Parathyroid adenoma (tissue), 2 donors: ENCODE results near the gene GNGT1.
A peak's percentile ranks its signal among the peaks of the same experiment; 100 is the strongest.

Experiments used
- H2AFZ ChIP-seq: fragments of 300-600 bp; sonication (generic); one replicate; pipeline ENCODE4 v1.7.0; 2017; ENCODE audit warnings: antibody characterized with exemption, mild to moderate bottlenecking
- H3K27ac ChIP-seq: fragments of 300-600 bp; sonication (generic); one replicate; pipeline ENCODE4 v1.7.0; 2017
- H3K27me3 ChIP-seq: fragments of 300-600 bp; sonication (generic); one replicate; pipeline ENCODE4 v1.7.0; 2017; ENCODE audit warnings: low read length; ENCODE audit not compliant: control insufficient read depth, insufficient read depth
- H3K36me3 ChIP-seq: fragments of 300-600 bp; sonication (generic); one replicate; pipeline ENCODE4 v1.7.0; 2017; ENCODE audit warnings: low read length; ENCODE audit not compliant: control insufficient read depth, insufficient read depth
- H3K4me1 ChIP-seq: fragments of 300-600 bp; sonication (generic); one replicate; pipeline ENCODE4 v1.7.0; 2017; ENCODE audit warnings: control low read depth
- H3K4me2 ChIP-seq: fragments of 300-600 bp; sonication (generic); one replicate; pipeline ENCODE4 v1.7.0; 2017; ENCODE audit warnings: low read length
- H3K4me3 ChIP-seq: fragments of 300-600 bp; sonication (generic); one replicate; pipeline ENCODE4 v1.7.0; 2017; ENCODE audit warnings: low read depth, low read length
- H3K79me2 ChIP-seq: fragments of 300-600 bp; sonication (generic); one replicate; pipeline ENCODE4 v1.7.0; 2017; ENCODE audit warnings: control low read depth
- H3K9ac ChIP-seq: fragments of 300-600 bp; sonication (generic); one replicate; pipeline ENCODE4 v1.7.0; 2017; ENCODE audit warnings: mild to moderate bottlenecking
- H3K9me3 ChIP-seq: fragments of 300-600 bp; sonication (generic); one replicate; pipeline ENCODE4 v1.7.0; 2017; ENCODE audit warnings: low read length; ENCODE audit not compliant: control insufficient read depth
- TF ChIP-seq, protein P1 (sequence below): fragments of 300-600 bp; sonication (generic); IDR thresholded peaks from one replicate; pipeline ENCODE4 v1.7.0; 2017; ENCODE audit warnings: antibody characterized with exemption, mild to moderate bottlenecking
- donor health status: primary hyperparathyroidism.

Gene GNGT1

DNA sequence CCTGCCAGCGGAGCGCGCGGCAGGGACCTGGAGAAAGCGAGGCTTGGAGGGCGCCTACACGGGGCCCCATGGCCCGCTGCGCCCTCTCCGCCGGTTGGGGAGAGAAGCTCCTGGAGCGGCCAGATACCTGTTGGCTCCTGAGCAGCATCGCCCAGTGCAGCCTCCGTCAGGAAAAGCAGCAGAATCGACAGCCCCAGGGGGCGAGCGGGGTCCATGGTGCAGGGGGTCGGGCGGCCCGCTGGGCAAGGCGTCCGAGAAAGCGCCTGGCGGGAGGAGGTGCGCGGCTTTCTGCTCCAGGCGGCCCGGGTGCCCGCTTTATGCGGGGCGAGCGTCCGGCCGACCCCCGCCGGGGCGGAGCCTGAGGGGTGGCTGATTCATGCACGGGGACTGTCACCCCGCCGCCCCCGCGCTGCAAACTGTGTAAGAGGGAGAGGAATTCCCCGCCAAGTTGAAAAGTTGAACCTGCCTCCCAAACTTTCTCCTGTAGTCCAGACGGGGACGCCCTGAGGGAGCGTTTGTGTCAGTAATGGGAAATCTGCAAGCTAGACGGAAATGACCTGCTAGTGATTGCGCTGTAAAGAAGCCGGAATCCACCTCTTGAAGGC is 15.8 kb upstream of the GNGT1 start, which contains the start of gene TFPI2:
Gene TFPI2 (minus strand): TSS at position 290 of the 605 bp plus-strand sequence. CDS start 75 bp downstream, at position 215.
- Histone ChIP-seq H3K4me3 (peak within 1 kb of the TSS; percentile 41), H3K27me3 (no peaks in the 10 kb centered on the region), H3K36me3 (no peaks in the 10 kb centered on the region), H3K9ac (no peak within 1 kb of the TSS), H3K79me2 (no peaks in the 10 kb centered on the region), H3K9me3 (no peaks in the 10 kb centered on the region), H3K27ac (no peak within 1 kb of the TSS), H2AFZ (peak within 1 kb of the TSS; percentile 13), H3K4me1 (no peaks in the 10 kb centered on the region), H3K4me2 (peak within 1 kb of the TSS; percentile 54)
- TF ChIP-seq, protein P1, sequence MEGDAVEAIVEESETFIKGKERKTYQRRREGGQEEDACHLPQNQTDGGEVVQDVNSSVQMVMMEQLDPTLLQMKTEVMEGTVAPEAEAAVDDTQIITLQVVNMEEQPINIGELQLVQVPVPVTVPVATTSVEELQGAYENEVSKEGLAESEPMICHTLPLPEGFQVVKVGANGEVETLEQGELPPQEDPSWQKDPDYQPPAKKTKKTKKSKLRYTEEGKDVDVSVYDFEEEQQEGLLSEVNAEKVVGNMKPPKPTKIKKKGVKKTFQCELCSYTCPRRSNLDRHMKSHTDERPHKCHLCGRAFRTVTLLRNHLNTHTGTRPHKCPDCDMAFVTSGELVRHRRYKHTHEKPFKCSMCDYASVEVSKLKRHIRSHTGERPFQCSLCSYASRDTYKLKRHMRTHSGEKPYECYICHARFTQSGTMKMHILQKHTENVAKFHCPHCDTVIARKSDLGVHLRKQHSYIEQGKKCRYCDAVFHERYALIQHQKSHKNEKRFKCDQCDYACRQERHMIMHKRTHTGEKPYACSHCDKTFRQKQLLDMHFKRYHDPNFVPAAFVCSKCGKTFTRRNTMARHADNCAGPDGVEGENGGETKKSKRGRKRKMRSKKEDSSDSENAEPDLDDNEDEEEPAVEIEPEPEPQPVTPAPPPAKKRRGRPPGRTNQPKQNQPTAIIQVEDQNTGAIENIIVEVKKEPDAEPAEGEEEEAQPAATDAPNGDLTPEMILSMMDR = no peak

DNA sequence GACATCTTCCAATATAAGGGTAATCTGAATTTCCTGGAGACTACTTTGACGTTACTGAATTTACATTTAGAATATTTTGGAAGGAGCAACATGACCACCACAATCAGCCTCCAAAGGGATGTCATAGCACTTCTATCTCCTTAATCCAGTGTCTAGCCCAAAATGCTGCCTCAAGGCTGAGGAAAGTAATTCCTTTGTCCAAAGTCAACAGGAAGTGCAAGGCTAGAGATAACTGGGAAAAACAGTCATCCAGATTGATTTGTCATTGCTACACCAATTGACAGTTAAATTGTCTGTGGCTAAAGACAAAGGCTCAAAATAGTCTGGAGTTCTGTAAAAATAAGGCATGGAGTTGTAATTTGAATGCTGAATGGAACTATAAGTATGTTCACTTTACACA is 11.9 kb upstream of the GNGT1 start:
- Histone ChIP-seq H3K36me3 (no peaks in the 10 kb centered on the region), H3K27me3 (no peaks in the 10 kb centered on the region), H3K9ac (no peak overlapping the region), H3K4me3 (no peak overlapping the region), H3K9me3 (no peaks in the 10 kb centered on the region), H3K4me2 (no peak overlapping the region), H3K27ac (no peak overlapping the region), H3K4me1 (no peaks in the 10 kb centered on the region), H2AFZ (no peak overlapping the region), H3K79me2 (no peaks in the 10 kb centered on the region)
- TF ChIP-seq, protein P1 = no peak

DNA sequence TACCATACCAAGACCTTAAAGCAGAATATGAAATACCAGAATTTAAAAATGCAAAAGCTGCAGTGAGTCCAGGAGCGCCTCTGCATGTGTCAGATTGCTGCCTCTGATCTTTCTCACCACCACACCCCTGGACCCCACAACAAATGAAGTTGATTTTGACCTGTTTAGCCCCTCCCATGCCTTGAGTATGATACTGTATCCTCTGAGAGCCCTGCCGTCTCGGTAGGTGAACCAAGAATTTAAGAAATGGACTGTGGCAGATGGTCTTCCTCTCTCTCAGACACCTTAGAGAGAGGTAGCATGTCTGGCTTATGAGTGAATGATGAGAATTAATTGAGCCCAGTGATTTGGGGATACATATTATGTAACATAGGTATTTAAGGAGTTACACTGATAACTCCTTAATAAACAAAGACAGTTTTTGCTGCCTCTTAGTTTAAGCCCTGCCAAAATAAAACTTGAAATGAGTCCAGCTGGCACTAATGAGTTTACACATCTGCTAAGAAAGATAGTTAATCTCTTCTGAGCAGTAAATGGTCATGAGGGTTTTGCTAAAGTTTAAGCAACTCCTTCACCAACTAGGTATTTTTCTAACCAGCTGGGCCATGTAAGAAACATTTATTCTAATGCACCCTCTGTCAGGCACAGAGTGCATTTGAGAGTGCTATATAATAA is 11.3 kb upstream of the GNGT1 start:
- no peak overlapping the region for H3K27ac ChIP-seq
- H3K4me1 ChIP-seq = no peaks in the 10 kb centered on the region
- H3K4me2 ChIP-seq = no peak overlapping the region
- H3K79me2 ChIP-seq = no peaks in the 10 kb centered on the region
- TF ChIP-seq, protein P1 = no peak
- H2AFZ ChIP-seq = no peak overlapping the region
- no peak overlapping the region for H3K9ac ChIP-seq
- no peaks in the 10 kb centered on the region for H3K27me3 ChIP-seq
- no peaks in the 10 kb centered on the region for H3K36me3 ChIP-seq
- no peak overlapping the region for H3K4me3 ChIP-seq
- no peaks in the 10 kb centered on the region for H3K9me3 ChIP-seq

DNA sequence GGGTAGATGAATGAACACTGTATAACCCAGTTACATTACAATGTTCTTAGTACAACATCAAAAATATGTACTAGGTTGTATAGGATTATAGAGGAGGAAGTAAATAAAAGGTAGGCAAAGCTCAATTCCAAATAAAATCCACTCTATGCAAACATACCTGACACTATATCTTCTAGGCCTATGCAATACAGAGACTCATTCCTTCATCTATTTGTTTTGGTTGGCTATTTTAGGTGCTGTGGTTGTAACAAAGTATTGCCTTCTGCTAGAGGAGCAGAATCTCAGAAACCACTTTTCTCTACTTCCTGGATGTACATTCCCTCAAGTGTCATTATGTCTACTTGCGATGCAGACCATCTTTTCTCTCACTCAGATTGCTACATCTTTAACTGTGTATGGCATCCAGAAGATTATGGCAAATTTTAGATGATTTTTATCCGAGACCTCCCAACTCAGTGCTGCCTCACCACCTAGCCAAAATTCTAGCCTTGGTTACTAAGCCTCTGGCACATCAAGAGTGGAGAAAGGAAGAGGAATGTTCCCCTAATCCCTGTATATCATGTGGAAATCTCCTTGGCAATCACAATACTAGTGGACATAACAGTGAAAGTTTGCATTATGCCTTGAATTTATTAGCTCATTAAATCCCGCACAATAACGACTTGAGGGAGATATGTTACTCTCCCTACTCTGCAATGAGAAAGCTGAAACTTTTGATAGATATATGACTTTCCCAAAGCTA is 10.3 kb upstream of the GNGT1 start:
- Histone ChIP-seq H3K9me3 (no peaks in the 10 kb centered on the region), H3K79me2 (no peaks in the 10 kb centered on the region), H3K27me3 (no peaks in the 10 kb centered on the region), H3K27ac (no peak overlapping the region), H3K4me3 (no peak overlapping the region), H3K36me3 (no peaks in the 10 kb centered on the region), H3K9ac (no peak overlapping the region), H2AFZ (no peak overlapping the region), H3K4me1 (no peaks in the 10 kb centered on the region), H3K4me2 (no peak overlapping the region)
- TF ChIP-seq, protein P1 = no peak
